Stimulated activated CD4-positive, alpha-beta T cell treated with anti-CD3 and anti-CD28 coated beads, Interleukin-4, amount 100 ng/mL, for 4 hours (primary cell): ENCODE measurements around the gene STMN3.
"Not testable (repeated sequence)": the region's sequence is repeated elsewhere in the genome, so short reads cannot be mapped to it uniquely, and the experiment has no call there.

ENCODE experiments used
- DNase-seq, 2 experiments: peaks; one replicate each; pipeline ENCODE4 v3.0.0-alpha.2; 2020

STMN3 gene

GRCh38 chr20:63628246-63628975, 24.8 kb downstream of the STMN3 start:
- DNase-seq, result peak; percentile 64 to 65

DNA sequence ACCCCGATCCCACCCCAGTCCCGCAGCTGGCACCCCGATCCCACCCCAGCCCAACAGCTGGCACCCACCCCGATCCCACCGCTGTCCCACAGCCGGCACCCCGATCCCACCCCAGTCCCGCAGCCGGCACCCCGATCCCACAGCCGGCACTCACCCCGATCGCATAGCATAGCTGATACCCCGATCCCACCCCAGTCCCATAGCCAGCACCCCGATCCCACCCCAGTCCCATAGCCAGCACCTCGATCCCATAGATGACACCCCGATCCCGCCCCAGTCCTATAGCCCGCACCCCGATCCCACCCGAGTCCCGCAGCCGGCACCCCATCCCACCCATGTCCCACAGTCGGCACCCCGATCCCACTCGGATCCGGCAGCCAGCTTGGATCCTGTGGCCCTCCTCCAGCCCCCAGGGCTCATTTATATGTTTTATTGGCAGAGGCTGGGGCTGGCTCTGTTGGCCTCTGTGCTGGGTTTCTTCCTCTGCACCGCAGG, 25.4 kb downstream of the STMN3 start:
- DNase-seq, result no peak

- peak; percentile 91 for DNase-seq
Measured at GRCh38 chr20:63627129-63627750, 26.0 kb downstream of the STMN3 start.

- DNase-seq, result peak; percentile 72 to 79
Measured at GRCh38 chr20:63626424-63627128, 26.6 kb downstream of the STMN3 start, which contains the start of gene GMEB2. GMEB2 (minus strand) TSS chr20:63627101; CDS start chr20:63619397, 7,704 bp downstream.

- peak in 1 of 2 experiments; percentile 28 for DNase-seq
Measured at GRCh38 chr20:63625771-63626423, 27.3 kb downstream of the STMN3 start.

DNA sequence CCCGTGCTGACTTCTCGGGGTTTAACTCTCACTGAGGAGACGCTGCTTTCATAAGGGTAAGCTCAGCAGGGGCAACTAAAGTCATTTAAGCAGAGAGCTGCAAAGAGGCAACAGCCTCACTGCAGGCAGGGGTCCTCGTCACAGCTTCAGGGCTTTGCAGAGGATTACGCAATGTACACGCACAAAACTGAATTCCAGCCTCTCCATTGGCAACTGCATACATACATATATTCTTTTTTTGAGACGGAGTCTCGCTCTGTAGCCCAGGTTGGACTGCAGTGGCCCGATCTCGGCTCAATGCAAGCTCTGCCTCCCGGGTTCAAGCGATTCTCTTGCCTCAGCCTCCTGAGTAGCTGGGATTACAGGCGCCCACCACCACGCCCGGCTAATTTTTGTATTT, 28.7 kb downstream of the STMN3 start:
- DNase-seq, result no peak

DNA sequence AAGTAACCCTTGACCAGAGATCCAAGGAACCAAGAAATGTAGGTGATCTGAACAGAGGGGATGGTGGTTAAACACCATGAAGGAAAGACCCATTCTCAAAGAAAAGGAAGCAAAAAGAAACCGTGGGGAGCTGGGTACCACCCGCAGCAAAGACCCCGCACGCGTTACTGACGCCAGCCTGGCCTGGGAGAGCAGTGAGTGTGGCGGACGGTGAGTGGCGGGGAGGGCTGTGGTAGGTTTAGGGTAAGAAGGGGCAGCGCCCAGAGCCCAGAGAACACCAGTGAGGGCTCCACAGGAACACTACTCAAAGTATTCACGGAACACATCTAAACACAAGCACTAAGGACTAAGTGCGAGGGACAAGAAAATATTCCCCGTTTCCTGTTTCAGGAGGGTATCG, 30.5 kb downstream of the STMN3 start:
- no peak for DNase-seq

GRCh38 chr20:63622096-63622495, 31.1 kb downstream of the STMN3 start:
- DNase-seq, result no peak

GRCh38 chr20:63620991-63621390, 32.2 kb downstream of the STMN3 start:
- no peak for DNase-seq

DNA sequence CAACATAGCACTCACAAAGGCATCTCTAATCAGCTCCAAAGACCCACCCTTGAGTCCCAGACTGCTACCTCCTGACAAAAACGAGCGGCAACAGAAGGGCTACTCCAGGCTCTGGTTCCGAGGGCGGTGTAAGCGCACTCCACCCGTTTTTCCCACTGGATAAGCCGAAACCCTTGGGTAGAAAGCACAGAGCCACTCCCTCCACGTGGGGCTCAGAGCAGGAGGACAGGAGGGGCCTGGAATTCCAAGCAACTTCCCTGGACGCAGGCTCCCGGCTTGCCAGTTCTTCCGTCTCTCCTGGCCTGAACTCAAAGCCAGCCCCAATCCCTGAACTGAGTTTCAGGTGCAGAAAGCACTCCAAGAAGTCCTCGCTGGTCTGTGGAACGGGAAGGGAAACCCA, 33.7 kb downstream of the STMN3 start:
- DNase-seq, result no peak

DNA sequence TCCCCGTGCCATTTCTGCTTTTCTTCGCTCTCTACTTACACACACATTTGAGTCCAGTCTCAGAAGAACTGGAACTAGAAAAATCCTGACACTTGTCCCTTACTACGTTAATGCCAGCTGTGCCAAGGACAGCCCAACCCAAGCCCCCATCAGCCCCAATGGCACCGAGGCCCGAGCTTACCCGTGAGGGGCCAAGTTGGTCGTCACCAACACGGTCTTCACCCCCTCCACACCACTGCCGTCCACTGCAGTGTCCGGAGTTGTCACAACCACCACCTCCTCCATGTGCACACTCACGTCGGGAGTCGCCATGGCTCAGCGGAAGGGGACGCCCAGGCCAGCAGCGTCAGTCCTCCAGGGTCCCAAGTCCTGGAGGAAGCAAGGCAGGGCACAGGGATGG, 34.1 kb downstream of the STMN3 start:
- no peak for DNase-seq

DNA sequence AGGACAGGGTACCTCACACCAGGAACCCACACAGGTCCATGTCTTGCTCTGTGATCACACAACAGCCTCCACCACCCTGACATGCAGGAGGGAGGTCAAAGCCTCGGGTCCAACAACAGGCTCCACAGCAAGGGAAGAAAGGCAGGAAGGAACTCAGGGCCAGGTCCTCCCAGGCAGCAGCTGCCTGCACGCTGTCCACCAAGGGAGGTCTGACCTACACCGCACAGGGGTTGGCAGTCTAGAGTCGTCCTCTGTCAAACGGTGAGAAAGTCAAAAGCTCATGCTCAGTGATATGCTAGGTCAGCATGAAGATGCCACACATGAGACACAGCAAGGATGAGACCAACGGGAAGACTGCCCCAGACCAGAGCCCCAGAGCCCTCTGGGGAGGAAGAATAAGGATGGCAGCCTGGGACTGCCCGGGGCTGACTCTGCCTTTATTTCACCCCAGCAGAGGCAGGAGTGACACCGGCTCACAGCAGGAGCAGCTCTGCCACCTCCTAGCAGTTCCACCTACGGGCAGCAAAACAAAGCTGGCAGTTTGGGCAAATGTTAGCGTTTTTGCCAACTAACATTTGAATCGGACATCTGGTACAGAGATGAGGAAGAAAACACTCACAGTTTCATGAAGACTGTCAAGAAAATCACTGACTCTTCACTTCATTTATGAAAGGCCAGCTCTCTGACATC, 34.8 kb downstream of the STMN3 start:
- no peak for DNase-seq

GRCh38 chr20:63617876-63618265, 35.4 kb downstream of the STMN3 start:
- DNase-seq, result no peak

DNA sequence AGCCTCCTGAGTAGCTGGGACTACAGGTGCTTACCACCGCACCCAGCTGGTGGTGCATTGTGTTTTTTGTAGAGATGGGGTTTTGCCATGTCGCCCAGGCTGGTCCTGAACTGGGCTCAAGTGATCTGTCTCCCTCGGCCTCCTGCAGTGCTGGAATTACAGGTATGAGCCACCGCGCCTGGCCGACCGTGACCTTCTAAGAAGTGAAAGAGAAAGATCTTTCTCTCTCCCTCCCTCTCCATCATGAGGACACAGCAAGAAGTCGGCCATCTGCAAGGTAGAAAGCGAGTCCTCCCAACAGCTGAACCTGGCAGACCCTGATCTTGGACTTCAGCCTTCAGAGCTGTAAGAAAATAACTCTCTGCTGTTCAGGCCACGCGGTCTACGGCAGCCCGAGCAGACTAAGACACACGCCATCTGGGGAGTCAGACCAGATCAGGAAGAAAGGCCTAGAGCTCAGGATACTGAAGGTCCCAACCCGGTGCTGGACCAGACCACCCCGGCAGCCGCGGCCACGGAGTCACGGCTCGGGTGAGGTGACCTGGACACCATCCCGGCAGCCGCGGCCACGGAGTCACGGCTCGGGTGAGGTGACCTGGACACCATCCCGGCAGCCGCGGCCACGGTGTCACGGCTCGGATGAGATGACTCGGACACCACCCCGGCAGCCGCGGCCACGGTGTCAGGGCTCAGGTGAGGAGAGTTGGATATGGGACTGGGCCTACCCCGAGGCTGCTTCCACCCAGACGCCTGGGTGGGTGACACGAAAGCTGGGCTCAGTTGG, 35.9 kb downstream of the STMN3 start:
- DNase-seq, result no peak

DNA sequence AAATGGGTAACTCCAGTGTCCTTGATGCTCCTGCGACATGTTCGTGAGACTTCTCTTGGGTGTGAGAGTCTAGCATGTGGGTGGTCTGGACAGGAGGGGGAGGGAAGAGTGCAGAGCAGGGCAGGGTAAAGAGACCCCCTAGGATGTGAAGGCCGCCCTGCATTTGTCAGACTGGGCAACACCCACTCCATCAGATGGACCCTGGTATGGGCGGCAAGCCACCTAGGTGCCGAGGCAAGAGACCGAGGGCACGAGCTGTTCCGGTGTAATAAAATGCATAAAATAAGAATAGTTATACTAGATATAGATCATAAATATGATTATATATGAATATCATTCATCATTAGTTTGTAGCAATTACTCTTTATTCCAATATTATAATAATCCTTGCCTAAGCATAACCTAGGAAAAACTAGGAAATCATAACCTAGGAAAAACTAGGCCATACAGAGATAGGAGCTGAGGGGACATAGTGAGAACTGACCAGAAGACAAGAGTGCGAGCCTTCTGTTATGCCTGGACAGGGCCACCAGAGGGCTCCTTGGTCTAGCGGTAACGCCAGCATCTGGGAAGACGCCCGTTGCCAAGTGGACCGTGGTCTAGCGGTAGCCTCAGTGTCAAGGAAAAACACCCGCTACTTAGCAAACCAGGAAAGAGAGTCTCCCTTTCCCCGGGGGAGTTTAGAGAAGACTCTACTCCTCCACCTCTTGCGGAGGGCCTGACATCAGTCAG, 39.2 kb downstream of the STMN3 start:
- DNase-seq, result not testable (repeated sequence)

DNA sequence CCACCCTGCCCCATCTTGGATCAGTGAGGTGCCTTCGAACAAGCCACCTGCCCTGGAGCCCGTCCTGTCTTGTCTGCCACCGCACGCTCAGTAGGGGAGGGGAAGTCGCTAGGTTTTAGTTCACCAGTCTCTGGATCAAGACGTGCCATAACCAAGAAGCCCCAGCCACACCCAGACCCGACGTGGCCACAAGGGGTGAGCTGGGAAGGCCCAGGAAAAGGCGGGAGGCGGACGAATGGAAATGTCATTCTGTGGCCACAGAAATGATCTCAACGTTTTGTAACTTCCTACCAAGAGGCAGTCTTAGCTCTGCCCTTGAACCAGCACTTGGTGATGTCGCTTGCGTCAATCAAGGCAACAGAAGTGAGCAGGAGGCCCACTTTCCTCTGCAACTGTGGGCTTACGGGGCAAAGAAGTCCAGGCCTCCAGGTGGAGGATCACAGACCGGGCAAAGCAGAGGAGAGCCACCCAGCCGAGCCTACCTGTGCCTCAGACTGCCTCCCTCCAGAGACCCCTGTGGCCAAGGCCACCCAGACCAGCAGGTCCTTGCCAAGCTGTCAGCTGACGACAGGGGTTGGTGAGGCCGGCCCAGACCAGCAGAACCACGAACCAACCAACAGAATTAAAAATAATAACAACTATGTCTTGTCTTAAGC, 40.8 kb downstream of the STMN3 start:
- no peak for DNase-seq

- DNase-seq, result no peak
Measured at GRCh38 chr20:63611646-63612045, 41.6 kb downstream of the STMN3 start.

GRCh38 chr20:63610581-63611435, 42.4 kb downstream of the STMN3 start:
- DNase-seq, result no peak

GRCh38 chr20:63606686-63607085, 46.5 kb downstream of the STMN3 start:
- no peak for DNase-seq

- no peak for DNase-seq
Measured at GRCh38 chr20:63602321-63602720, 50.9 kb downstream of the STMN3 start.
